ENCODE results near the gene ERI3. TPM values are rescaled to one million over a fixed set of nuclear protein-coding genes. Genes with fewer than 3 reads are reported as not detected.

The ERI3 gene
- total RNA-seq, 4 donors from 2014 or later: 28.8 to 63.2 (median 45.0) TPM

GRCh38 chr1:44237721-44238457, 117.2 kb downstream of the ERI3 start:
- H3K36me3 ChIP-seq: no peaks in the 10 kb centered on the region
- no peak for DNase-seq
- H3K27me3 ChIP-seq: no peaks in the 10 kb centered on the region
- H3K9me3 ChIP-seq: no peaks in the 10 kb centered on the region
- peak overlapping the region in 1 of 3 donors; percentile 11 for H3K27ac ChIP-seq
- H3K4me3 ChIP-seq (replicated peaks in 1 of 3): no peak overlapping the region
- intact Hi-C loops (cut with DNase I): no loop called here
- TF ChIP-seq, protein P1, sequence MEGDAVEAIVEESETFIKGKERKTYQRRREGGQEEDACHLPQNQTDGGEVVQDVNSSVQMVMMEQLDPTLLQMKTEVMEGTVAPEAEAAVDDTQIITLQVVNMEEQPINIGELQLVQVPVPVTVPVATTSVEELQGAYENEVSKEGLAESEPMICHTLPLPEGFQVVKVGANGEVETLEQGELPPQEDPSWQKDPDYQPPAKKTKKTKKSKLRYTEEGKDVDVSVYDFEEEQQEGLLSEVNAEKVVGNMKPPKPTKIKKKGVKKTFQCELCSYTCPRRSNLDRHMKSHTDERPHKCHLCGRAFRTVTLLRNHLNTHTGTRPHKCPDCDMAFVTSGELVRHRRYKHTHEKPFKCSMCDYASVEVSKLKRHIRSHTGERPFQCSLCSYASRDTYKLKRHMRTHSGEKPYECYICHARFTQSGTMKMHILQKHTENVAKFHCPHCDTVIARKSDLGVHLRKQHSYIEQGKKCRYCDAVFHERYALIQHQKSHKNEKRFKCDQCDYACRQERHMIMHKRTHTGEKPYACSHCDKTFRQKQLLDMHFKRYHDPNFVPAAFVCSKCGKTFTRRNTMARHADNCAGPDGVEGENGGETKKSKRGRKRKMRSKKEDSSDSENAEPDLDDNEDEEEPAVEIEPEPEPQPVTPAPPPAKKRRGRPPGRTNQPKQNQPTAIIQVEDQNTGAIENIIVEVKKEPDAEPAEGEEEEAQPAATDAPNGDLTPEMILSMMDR (IDR thresholded peaks at IDR 0.05): peak in 1 of 6 experiments; percentile 31
- TF ChIP-seq POLR2A (IDR thresholded peaks at IDR 0.05): no peak
- peaks cover 7 to 10% of the 10 kb centered on the region in 2 donors for H3K4me1 ChIP-seq
- 74 to 79% methylated on average over 27 to 31 of the region's 33 CpGs for WGBS, 2 donors

- Histone ChIP-seq H3K36me3 (no peaks in the 10 kb centered on the region), H3K4me1 (peaks cover 7 to 10% of the 10 kb centered on the region in 2 donors), H3K4me3 (replicated peaks in 1 of 3) (no peak overlapping the region), H3K27me3 (no peaks in the 10 kb centered on the region), H3K9me3 (no peaks in the 10 kb centered on the region), H3K27ac (no peak overlapping the region)
- TF ChIP-seq, protein P1 (IDR thresholded peaks at IDR 0.05): no peak
- TF ChIP-seq POLR2A (IDR thresholded peaks at IDR 0.05): no peak
- intact Hi-C loops (cut with DNase I): no loop called here
- no peak for DNase-seq
- 92 to 96% methylated on average over 6 to 8 of the region's 8 CpGs for WGBS, 2 donors
Measured at GRCh38 chr1:44236490-44237272, 118.4 kb downstream of the ERI3 start.

GRCh38 chr1:44235808-44236207, 119.2 kb downstream of the ERI3 start:
- TF ChIP-seq, protein P1 (IDR thresholded peaks at IDR 0.05): no peak
- no peak for TF ChIP-seq POLR2A (IDR thresholded peaks at IDR 0.05)
- Histone ChIP-seq H3K4me3 (replicated peaks in 1 of 3) (no peak overlapping the region), H3K27ac (no peak overlapping the region), H3K36me3 (no peaks in the 10 kb centered on the region), H3K27me3 (no peaks in the 10 kb centered on the region), H3K9me3 (no peaks in the 10 kb centered on the region), H3K4me1 (peaks cover 3 to 5% of the 10 kb centered on the region in 2 donors)
- intact Hi-C loops (cut with DNase I): no loop called here
- WGBS, 2 donors: 92 to 100% methylated on average over 5 of the region's 5 CpGs
- DNase-seq: no peak

DNA sequence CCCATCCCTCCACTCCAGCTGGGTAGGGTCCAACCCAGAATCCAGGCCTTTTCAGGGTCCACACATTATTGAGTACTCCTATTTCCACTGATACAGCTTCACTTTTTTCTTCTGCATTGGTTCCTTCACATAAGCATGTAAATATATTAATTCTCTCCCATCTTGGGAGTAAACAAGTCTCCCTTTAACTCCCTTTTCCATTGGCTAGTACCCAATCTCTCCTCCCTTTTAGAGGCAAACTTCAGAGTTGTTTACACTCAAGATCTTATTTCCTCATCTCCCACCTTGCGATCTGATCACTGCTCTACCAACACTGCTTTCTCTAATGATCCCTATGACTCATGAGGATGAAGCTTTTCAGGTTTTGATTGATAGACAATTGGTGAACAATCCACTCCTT, 121.5 kb downstream of the ERI3 start:
- no peak overlapping the region for H3K4me3 ChIP-seq (replicated peaks in 1 of 3)
- H3K9me3 ChIP-seq: no peaks in the 10 kb centered on the region
- intact Hi-C loops (cut with DNase I): no loop called here
- TF ChIP-seq, protein P1 (IDR thresholded peaks at IDR 0.05): no peak
- H3K27ac ChIP-seq: no peak overlapping the region
- no peak for DNase-seq
- WGBS, 2 donors: 95 to 98% methylated on average over 1 of the region's 1 CpG
- no peaks in the 10 kb centered on the region for H3K36me3 ChIP-seq
- no peaks in the 10 kb centered on the region for H3K27me3 ChIP-seq
- H3K4me1 ChIP-seq: no peaks in the 10 kb centered on the region

- no peaks in the 10 kb centered on the region for H3K4me1 ChIP-seq
Measured at GRCh38 chr1:44230796-44231195, 124.3 kb downstream of the ERI3 start.

More at GRCh38 chr1:44230796-44231195, 124.3 kb downstream of the ERI3 start:
- 97% methylated on average over 3 of the region's 3 CpGs for WGBS, 2 donors
- Histone ChIP-seq H3K4me3 (replicated peaks in 1 of 3) (no peak overlapping the region), H3K36me3 (no peaks in the 10 kb centered on the region), H3K27me3 (no peaks in the 10 kb centered on the region), H3K9me3 (no peaks in the 10 kb centered on the region), H3K27ac (no peak overlapping the region)
- intact Hi-C loops (cut with DNase I): no loop called here
- no peak for DNase-seq
- TF ChIP-seq POLR2A (IDR thresholded peaks at IDR 0.05): no peak
- TF ChIP-seq, protein P1 (IDR thresholded peaks at IDR 0.05): no peak

All from thyroid gland (tissue), 4 donors.